Smooth muscle cell (in vitro differentiated cells): Measurements from ENCODE around the gene NANOS1. TPM values are rescaled to one million over a fixed set of nuclear protein-coding genes. Genes with fewer than 3 reads are reported as not detected.

Experiments
- DNase-seq: peaks from one replicate; lab custom pipeline; 2025; ENCODE audit not compliant: unreplicated experiment; lab: John Stamatoyannopoulos, UW
- H2AFZ ChIP-seq: fragments of 200-600 bp; sonication (generic); 2 replicates; pipeline ENCODE4 v1.6.0; 2016; ENCODE audit warnings: antibody characterized with exemption, low read depth, mild to moderate bottlenecking
- H3F3A ChIP-seq: fragments of 200-600 bp; sonication (generic); 2 replicates; pipeline ENCODE4 v1.6.0; 2017; ENCODE audit warnings: antibody characterized with exemption, low read depth
- H3K27ac ChIP-seq: fragments of 200-600 bp; sonication (generic); 2 replicates; pipeline ENCODE4 v1.5.1; 2016; ENCODE audit warnings: low read depth, mild to moderate bottlenecking
- H3K27me3 ChIP-seq: fragments of 200-600 bp; sonication (generic); 2 replicates; pipeline ENCODE4 v1.6.1; 2016; ENCODE audit warnings: low read depth, mild to moderate bottlenecking
- H3K36me3 ChIP-seq: fragments of 200-600 bp; sonication (generic); 2 replicates; pipeline ENCODE4 v1.5.1; 2016; ENCODE audit warnings: low read depth
- H3K4me1 ChIP-seq: fragments of 200-600 bp; sonication (generic); 2 replicates; pipeline ENCODE4 v1.5.1; 2016; ENCODE audit warnings: low read depth
- H3K4me2 ChIP-seq: fragments of 200-600 bp; sonication (generic); 2 replicates; pipeline ENCODE4 v1.6.0; 2016; ENCODE audit warnings: mild to moderate bottlenecking
- H3K4me3 ChIP-seq: fragments of 200-600 bp; sonication (generic); 2 replicates; pipeline ENCODE4 v1.5.1; 2016; ENCODE audit warnings: mild to moderate bottlenecking
- H3K79me2 ChIP-seq: fragments of 200-600 bp; sonication (generic); 2 replicates; pipeline ENCODE4 v1.6.0; 2016; ENCODE audit warnings: low read depth, mild to moderate bottlenecking
- H3K9ac ChIP-seq: fragments of 200-600 bp; sonication (generic); 2 replicates; pipeline ENCODE4 v1.6.0; 2016; ENCODE audit warnings: low read depth
- H3K9me3 ChIP-seq: fragments of 200-600 bp; sonication (generic); replicated peaks from 2 replicates; pipeline ENCODE4 v1.5.1; 2016; ENCODE audit warnings: low read depth
- H4K20me1 ChIP-seq: fragments of 200-600 bp; sonication (generic); 2 replicates; pipeline ENCODE4 v1.6.0; 2016; ENCODE audit warnings: low read depth
- CTCF ChIP-seq: fragments of 200-600 bp; sonication (generic); IDR thresholded peaks from 2 replicates; pipeline ENCODE4 v1.5.1; 2017; ENCODE audit warnings: borderline replicate concordance, mild to moderate bottlenecking, antibody characterized with exemption; ENCODE audit not compliant: insufficient read depth, poor library complexity, severe bottlenecking
- WGBS: methylation state at CpG from one replicate; pipeline ENCODE4 v1.1.7; 2016; ENCODE audit warnings: low lambda C conversion rate; 5-methylcytosine and 5-hydroxymethylcytosine counted together
- polyA plus RNA-seq: library from polyadenylated mRNA; unstranded; fragments of >200 nt; fragmentation: Nextera tagmentation; extraction: Ambion mirVana; gene quantifications from 2 replicates; pipeline ENCODE4 v1.2.1, GENCODE V29; 2016
- total RNA-seq: library from RNA; depleted of rRNA; stranded (reverse); fragments of >200 nt; gene quantifications from 2 replicates; pipeline ENCODE4 v1.2.3, GENCODE V29; 2014

NANOS1 gene
- total and polyA plus RNA-seq, 2 experiments from 2014 or later: 0.90 to 1.4 TPM

GRCh38 chr10:119020627-119020946 is 8.9 kb upstream of the NANOS1 start:
- no peak overlapping the region for H3K27ac ChIP-seq
- H3K79me2 ChIP-seq: no peaks in the 10 kb centered on the region
- peak overlapping the region; percentile 61 for H3K4me2 ChIP-seq
- 45% methylated on average over 2 of the region's 2 CpGs for WGBS
- H4K20me1 ChIP-seq: no peaks in the 10 kb centered on the region
- H3K27me3 ChIP-seq: no peaks in the 10 kb centered on the region
- H3K36me3 ChIP-seq: no peaks in the 10 kb centered on the region
- H2AFZ ChIP-seq: no peak overlapping the region
- H3K4me3 ChIP-seq: no peak overlapping the region
- H3K4me1 ChIP-seq: peaks cover 13% of the 10 kb centered on the region
- H3F3A ChIP-seq: no peaks in the 10 kb centered on the region
- TF ChIP-seq CTCF: no peak
- DNase-seq: no peak
- no peak overlapping the region for H3K9ac ChIP-seq
- H3K9me3 ChIP-seq: no peaks in the 10 kb centered on the region

GRCh38 chr10:119022846-119023552 is 6.5 kb upstream of the NANOS1 start:
- H2AFZ ChIP-seq: no peak overlapping the region
- no peaks in the 10 kb centered on the region for H3K79me2 ChIP-seq
- 14% methylated on average over 8 of the region's 8 CpGs for WGBS
- H4K20me1 ChIP-seq: no peaks in the 10 kb centered on the region
- TF ChIP-seq CTCF: no peak
- no peaks in the 10 kb centered on the region for H3K27me3 ChIP-seq
- H3F3A ChIP-seq: no peaks in the 10 kb centered on the region
- no peak overlapping the region for H3K4me3 ChIP-seq
- H3K9ac ChIP-seq: no peak overlapping the region
- H3K27ac ChIP-seq: no peak overlapping the region
- DNase-seq: no peak
- peaks cover 13% of the 10 kb centered on the region for H3K4me1 ChIP-seq
- no peaks in the 10 kb centered on the region for H3K36me3 ChIP-seq
- no peaks in the 10 kb centered on the region for H3K9me3 ChIP-seq
- peak overlapping the region; percentile 26 for H3K4me2 ChIP-seq

- H3K27me3 ChIP-seq: no peaks in the 10 kb centered on the region
- H4K20me1 ChIP-seq: no peaks in the 10 kb centered on the region
- H3K27ac ChIP-seq: no peak overlapping the region
- no peak overlapping the region for H2AFZ ChIP-seq
- peak overlapping the region; percentile 26 for H3K4me2 ChIP-seq
- peaks cover 13% of the 10 kb centered on the region for H3K4me1 ChIP-seq
- H3K36me3 ChIP-seq: no peaks in the 10 kb centered on the region
- 54% methylated on average over 8 of the region's 8 CpGs for WGBS
- no peak for DNase-seq
- no peaks in the 10 kb centered on the region for H3K9me3 ChIP-seq
- TF ChIP-seq CTCF: no peak
- H3F3A ChIP-seq: no peaks in the 10 kb centered on the region
- no peak overlapping the region for H3K4me3 ChIP-seq
- no peak overlapping the region for H3K9ac ChIP-seq
- no peaks in the 10 kb centered on the region for H3K79me2 ChIP-seq
Observed at GRCh38 chr10:119023553-119023868, 6.0 kb upstream of the NANOS1 start.

- Histone ChIP-seq H3K27ac (no peak overlapping the region), H3K9me3 (no peaks in the 10 kb centered on the region), H3K79me2 (no peaks in the 10 kb centered on the region), H3K9ac (no peak overlapping the region), H2AFZ (no peak overlapping the region), H3K4me1 (peaks cover 13% of the 10 kb centered on the region), H3F3A (no peaks in the 10 kb centered on the region), H4K20me1 (no peaks in the 10 kb centered on the region), H3K4me2 (peak overlapping the region; percentile 38), H3K27me3 (no peaks in the 10 kb centered on the region), H3K36me3 (no peaks in the 10 kb centered on the region), H3K4me3 (no peak overlapping the region)
- 46% methylated on average over 6 of the region's 6 CpGs for WGBS
- TF ChIP-seq CTCF: no peak
- DNase-seq: no peak
Observed at GRCh38 chr10:119024882-119025281, 4.6 kb upstream of the NANOS1 start.
